HG03520 (cell line): ENCODE measurements around the gene ORM1.

Experiments
- ATAC-seq: cut with Tn5 transposase; IDR thresholded peaks from one replicate; pipeline ENCODE4 v1.9.1; 2021; ENCODE audit warnings: mild to moderate bottlenecking, moderate library complexity; ENCODE audit not compliant: unreplicated experiment

Gene ORM1

DNA sequence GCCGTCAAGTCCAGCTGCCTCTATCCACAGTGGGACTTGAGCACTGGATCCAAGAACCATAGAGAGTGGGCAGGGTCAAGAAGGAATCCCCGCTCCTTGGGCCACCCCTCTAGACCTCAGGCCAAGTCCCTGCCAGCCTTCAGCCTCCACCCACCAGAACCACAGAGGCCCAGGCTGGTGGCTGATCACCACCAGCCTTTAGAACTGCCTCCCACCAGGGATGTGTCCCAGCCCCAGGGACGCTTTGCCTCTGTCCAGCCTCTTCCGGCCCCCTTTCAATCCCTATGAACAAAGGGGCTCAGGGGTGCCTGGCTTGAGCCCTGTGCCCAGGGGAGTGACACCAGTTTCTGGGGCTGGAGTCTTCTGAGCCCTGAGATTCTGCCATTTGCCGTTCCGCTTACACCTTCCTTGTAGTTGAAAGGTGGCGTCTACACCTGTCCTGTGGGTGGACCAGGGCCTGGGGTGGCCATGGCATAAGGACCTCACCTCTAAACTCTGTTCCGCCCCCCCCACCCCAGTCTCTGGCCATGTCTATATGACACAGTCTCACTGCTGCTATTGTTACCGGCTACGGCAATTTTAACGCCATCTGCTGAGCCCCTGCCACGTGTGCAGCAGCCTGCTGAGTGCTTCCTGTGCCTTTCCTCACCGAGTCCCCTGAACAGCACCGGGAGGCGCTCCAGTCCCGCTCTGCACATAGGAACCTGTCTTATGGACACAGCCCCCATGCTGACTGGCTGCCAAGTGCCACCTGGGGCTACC, 35.7 kb upstream of the ORM1 start:
- no peak for ATAC-seq

GRCh38 chr9:114287763-114288192, 35.1 kb upstream of the ORM1 start:
- no peak for ATAC-seq

GRCh38 chr9:114288193-114289091, 34.5 kb upstream of the ORM1 start:
- ATAC-seq: no peak

DNA sequence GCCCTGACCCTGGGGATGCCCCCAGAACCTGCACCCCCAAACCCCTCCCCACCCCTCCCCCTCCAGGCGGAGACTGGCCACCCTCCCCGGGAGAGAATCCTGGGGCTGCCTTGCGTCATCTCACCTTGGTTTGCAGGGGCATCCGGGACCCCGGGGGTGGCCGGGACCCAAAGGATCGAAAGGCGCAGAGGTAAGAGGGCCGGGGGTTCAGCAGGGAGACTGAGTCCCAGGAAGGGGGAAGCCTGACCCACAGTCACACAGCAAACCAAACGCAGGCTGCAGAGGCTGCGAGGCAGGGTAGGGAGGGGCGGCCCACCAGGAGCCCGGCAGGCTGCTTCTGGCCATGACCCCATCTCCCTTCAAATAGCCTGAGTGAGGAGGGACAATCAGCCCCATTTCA, 33.8 kb upstream of the ORM1 start:
- no peak for ATAC-seq

- no peak for ATAC-seq
These were observed 33.1 kb upstream of the ORM1 start for GRCh38 chr9:114289571-114290481.

- ATAC-seq: no peak
These were observed 32.3 kb upstream of the ORM1 start for GRCh38 chr9:114290561-114290986.

DNA sequence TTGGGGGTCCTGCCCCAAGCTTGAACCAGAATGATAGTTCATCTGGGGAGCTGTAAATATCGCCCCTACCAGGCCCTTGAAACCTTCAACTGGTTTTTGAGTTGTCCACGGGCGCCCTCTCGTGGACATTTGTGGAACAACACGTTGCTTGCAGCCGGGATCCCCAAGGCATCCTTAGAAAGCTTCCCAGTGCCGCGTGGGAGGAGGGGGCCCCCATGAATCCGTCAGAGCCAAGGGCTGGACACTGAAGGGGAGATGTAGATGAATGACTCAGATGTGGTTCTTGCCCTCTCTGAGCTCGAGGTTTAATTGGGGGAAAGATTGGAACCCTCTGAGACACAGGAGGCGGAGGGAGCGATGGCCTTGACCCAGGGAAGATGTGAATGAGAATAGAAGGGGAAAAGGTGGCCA, 31.8 kb upstream of the ORM1 start:
- ATAC-seq: no peak

DNA sequence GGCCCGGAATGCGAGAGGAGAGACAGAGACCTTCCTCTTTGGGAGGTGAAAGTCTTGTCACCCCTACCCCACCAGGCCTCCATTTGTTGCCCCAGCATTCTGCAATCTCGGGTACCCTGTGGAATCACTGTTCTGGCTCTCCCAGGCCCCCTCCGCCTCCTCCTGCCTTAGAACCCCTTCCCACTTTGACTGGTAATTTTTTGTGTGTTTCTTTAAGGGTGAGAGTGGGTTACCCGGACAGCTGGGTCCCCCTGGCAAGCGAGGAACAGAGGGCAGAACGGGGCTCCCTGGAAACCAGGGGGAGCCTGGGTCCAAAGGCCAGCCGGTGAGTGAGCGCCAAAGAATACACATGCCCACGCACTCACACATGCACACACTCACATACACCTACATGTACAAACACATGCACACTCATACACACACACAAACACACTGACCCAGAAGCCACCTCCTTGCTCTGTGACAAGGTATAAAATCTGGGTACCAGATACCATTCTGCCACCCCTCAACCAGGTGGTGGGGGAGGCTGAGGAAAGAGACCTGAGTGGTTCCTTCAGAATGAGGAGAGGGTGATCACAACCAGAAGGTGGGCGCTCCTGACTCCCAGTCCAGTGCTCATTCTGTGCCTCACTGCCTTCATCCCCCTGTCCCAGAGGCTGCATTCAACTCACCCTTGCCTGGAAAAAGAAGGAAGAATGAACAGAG, 30.9 kb upstream of the ORM1 start:
- no peak for ATAC-seq

DNA sequence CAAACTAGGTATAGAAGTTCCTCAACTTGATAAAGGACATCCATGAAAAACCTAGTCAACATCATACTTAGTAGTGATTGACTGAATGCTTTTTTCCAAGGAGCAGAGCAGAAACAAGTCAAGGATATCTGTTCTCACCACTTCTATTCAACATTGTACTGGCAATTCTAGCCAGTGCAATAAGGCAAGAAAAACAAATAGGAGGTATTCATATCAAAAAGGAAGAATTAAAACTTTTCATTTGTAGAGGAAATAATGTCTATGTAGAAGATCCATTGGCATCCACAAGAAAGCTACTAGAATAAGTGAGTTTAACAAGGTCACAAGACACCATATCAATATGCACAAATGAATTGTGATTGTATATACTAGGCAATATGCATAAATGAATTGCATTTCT, 28.2 kb upstream of the ORM1 start:
- ATAC-seq: no peak

GRCh38 chr9:114296338-114296737, 26.6 kb upstream of the ORM1 start:
- no peak for ATAC-seq

DNA sequence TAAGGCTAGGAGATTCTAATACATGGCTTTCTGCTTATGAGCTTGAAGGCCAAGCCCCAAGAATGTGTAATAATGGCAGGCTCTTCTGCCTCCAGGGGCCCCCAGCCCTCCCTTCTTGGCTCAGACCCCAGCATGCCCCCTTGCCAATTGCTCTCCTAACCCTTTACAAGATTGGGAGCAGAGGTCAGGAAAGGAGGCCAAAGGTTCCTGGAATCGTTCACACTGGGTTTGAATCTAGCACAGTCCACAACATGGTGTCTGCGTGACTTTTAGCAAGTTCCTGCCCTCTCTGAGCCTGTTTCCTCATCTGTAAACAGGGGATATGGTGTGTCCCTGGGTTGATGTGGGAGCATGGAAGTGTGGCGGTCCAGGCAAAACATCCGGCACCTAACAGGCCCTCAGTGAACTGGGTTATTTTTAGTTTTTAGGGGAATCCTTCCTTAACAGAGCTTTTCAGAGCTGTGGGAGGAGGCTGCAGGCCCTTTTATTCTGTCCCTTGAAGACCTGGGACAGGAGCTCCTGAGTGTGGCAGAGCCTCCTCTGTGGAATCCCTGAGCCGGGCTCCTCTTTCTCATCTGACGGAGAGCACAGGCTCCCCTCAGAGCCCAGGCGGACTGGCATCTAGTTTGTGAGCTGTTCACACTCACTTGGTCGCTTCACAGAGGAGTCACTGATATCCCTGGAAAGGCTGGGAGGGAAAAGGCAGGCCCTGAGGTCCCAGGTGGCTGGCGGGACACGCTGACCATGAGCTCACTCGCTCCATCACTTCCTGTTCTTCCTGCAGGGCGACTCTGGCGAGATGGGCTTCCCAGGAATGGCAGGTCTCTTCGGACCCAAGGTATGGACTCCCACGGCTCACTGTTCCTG, 23.4 kb upstream of the ORM1 start:
- no peak for ATAC-seq

- no peak for ATAC-seq
These were observed 22.6 kb upstream of the ORM1 start for GRCh38 chr9:114300153-114300845.

GRCh38 chr9:114300846-114301797, 21.8 kb upstream of the ORM1 start:
- ATAC-seq: no peak

- ATAC-seq: no peak
These were observed 20.9 kb upstream of the ORM1 start for GRCh38 chr9:114301798-114302565.

DNA sequence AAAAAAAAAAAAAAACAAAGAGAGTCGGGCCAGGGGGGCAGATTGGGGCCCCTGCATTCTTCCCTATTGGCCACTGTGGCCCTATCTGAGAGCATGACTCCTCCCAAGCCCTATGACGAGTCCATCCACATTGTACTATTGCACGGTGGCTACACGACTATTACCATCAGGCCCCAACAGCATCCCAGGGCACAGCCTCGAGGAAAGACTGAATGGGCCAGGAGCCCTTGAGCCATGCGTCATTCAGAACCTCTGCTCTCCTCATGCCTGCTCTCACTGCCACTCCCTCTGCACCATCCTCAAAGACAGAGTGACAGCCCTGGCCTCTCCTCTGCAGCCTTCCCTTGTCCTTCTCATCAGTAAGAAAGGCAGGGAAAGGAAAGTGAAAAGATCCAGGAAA, 20.2 kb upstream of the ORM1 start:
- no peak for ATAC-seq

DNA sequence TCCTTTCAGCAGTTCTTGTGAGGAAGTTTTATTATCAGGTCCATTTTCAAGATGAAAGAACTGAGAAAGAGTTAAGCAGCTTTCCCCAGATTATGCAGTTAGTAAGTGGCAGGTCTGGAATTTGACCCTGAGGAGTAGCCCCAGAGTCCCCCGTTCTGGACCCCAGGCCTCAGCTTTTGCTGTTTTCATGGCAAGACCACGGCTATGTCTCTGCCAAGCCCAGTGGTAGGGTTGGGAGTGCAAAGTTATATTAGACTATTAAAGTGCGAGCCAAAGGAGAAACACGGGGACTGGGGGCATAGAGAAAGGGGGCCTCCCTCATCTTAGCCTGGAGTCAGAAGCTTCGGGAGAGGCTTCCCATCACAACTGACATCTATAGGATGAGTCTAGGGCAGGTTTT, 19.3 kb upstream of the ORM1 start:
- no peak for ATAC-seq

DNA sequence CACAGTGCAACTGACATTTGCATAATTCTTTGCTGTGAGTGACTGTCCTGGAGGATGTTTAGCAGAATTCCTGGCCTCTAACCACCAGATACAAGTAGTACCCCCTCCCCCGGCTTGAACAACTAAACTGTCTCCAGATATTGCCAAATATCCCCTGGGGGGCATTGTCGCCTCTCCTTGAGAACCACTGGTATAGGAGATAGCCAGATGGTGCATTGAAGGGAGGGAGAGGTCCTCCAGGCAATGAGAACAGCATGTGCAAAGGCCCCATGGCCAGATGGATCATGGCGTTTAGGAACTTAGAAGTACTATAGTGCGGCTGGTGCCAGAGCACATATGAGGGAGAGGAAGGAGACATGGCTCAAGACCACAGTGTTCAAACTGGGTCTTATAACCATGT, 18.9 kb upstream of the ORM1 start:
- ATAC-seq: no peak
